HG03565 (cell line): ENCODE data around the gene ZKSCAN4.

Experiments
- ATAC-seq: cut with Tn5 transposase; IDR thresholded peaks from one replicate; pipeline ENCODE4 v1.9.1; 2021; ENCODE audit warnings: mild to moderate bottlenecking, moderate library complexity; ENCODE audit not compliant: unreplicated experiment

The ZKSCAN4 gene

DNA sequence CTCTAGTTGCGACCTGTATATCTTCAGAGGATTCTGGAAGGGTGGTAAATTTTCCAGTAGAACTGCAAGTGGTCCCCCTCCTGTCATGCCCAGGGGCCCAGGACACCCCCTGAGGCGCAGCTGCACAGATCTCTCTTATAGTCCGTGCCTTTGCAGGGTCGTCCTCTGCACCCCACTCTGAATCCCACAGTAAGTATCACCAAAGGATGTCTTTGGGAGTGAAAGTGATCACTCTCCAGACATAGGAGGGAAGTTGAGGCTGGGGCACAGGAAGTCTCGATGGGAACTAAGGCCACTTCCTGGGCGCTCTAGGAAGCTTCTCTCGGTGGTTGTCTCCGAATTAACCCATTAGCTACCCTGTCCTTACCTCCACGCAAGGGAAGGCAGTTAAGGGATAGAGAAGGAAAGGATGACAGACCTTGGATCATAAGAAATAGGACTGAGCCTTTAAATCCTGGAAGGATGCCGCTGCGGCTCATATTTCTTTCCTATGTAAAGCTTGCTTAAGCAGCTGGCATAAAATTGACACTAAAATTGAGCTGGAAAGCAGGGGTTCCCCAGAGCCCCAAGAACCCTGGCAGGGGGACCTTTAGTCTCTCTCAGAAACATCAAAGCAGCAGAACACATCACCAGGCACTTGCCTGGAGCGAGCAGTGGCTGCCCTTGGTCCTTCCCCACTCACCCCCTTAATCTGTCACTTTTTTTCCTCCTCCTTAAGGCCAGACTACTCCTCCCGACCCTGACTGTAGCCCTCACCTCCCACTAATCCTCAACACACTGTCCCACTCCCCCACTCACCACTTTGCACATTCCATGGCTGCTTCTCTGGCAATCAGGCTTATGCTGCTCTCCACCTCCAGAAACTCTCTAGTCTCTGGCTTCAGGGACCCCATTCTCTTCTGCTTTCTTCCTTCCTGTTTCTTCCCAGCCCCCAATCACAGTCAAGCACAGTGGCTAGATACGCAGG, at the start of gene ZKSCAN4:
Gene ZKSCAN4 (minus strand): TSS at position 261 of the 967 bp plus-strand sequence. CDS start 289 bp downstream, outside the sequence.
- peak; percentile 69 for ATAC-seq

DNA sequence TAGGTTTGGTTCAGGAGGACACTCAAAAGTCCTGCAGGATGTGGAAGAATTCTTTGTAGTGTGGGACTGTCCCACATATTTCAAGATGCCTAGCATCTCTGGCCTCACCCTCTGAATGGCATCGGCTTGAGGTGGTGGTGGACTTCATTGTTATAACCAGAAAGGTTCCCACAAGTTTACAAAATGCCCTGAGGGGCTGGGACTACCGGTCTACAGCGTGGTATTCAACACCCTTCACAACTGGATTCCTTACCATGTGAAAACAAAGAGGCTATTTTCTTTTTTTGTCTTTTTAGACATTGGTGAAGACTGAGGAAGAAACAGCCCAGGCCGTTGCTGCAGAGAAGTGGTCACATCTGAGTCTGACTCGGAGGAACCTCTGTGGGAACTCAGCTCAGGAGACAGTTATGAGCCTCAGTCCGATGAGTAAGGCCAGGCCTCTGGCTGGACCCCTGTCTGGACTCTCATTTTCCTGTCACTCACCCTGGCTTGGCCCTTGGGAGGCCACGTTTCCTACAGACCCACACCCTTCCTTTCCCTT, 44.5 kb upstream of the ZKSCAN4 start:
- no peak for ATAC-seq

DNA sequence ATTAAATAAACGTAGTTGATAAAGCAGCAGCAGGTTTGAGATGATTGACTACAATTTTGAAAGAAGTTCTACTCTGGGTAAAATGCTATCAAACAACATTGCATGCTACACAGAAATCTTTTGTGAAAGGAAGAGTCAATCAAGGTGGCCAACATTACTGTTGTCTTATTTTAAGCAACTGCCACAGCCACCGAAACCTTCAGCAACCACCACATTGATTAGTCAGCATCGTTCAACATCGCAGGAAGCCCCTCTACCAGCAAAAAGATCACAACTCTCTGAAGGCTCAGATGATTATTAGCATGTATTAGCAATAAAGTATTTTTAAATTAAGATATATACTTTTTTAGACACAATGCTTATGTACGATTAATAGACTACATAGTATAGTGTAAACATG, 43.3 kb upstream of the ZKSCAN4 start:
- ATAC-seq: no peak

DNA sequence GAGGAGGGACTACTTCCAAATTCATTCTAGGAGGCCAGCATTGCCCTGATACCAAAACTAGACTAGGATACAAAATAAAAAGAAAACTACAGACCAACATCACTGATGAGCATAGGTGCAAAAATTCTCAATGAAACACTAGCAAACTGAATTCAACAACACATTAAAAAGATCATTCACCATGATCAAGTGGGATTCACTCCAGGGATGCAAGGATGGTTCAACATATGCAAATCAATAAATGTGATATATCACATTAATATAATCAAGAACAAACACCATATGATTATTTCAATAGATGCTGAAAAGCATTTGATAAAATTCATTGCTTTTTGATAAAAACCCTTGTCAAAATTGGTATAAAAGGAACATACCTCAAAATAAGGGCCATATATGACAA, 39.5 kb upstream of the ZKSCAN4 start:
- ATAC-seq: no peak

GRCh38 chr6:28282926-28283325, 30.9 kb upstream of the ZKSCAN4 start:
- ATAC-seq: no peak

- no peak for ATAC-seq
Measured at GRCh38 chr6:28281288-28282064, 29.4 kb upstream of the ZKSCAN4 start, which contains the start of gene PGBD1. PGBD1 (plus strand) TSS chr6:28281572; CDS start chr6:28283814, 2,242 bp downstream.

DNA sequence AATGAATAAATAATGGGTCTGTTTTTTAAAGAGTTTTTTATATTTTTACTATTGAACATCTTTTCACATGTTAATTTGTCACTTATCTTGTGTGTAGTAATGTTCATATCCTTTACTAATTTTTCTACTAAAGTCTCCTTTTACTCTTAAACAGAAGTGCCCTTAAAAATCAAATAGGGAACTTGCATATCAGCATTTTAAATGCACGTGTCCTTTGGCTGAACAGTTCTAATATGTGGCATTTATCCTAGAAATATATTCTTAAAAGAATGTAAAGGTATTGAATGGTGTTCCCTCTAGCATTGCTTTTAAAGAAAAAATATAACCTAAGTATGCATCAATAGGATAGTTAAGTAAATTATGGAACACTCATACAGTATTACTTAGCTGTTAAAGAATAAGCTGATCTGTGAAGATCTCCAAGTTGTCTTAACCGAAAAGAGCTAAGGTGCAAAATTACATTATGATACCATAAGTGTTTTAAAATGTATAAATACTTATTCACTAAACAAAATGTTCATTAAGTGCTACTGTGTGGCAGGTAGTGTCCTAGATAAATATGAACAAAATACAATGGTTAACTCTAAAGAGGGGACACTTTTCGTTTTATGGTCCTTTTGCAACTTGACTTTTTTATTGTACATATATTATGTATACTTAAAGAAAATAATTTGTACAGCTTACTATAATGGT, 28.7 kb upstream of the ZKSCAN4 start:
- ATAC-seq: no peak

- no peak for ATAC-seq
Measured at GRCh38 chr6:28277746-28278145, 25.7 kb upstream of the ZKSCAN4 start.

- ATAC-seq: no peak
Measured at GRCh38 chr6:28274888-28275287, 22.8 kb upstream of the ZKSCAN4 start.

DNA sequence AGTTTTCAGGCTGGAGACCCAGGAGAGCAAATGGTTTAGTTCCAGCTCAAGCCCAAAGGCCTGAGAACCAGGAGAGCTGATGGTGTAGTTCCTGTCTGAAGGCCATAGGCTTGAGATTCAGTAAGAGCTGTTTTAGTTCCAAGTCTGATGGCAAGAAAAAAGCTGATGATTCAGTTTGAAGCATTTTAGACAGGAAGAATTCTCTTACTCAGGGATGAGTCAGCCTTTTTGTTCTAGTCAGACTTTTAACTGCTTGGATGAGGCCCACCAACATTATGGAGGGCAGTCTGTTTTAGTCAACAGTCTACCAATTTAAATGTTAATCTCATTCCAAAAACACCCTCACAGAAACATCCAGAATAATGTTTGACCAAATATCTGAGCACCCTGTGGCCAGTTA, 17.4 kb upstream of the ZKSCAN4 start:
- ATAC-seq: no peak

DNA sequence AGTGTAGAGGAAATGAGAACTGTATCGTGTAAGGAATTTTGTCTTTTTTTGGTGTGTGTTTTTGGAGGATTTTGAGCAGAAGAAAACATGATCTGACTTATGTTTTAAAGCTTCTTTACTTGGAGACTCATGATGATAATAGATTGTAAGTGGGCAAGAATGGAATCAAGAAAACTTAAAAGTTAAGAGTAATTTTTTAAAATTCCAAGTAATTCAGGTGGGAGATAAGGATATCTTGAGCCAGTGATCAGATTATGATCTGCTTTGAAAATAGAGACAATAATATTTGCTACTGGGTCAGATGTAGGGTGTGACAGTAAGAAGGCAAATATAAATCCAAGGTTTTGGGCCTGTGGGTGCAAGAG, 15.6 kb upstream of the ZKSCAN4 start:
- no peak for ATAC-seq

- ATAC-seq: peak; percentile 76
Measured at GRCh38 chr6:28266962-28267694, 15.1 kb upstream of the ZKSCAN4 start, which contains the start of gene ZSCAN26. ZSCAN26 (plus strand) TSS chr6:28267143; CDS start chr6:28271920, 4,777 bp downstream.

DNA sequence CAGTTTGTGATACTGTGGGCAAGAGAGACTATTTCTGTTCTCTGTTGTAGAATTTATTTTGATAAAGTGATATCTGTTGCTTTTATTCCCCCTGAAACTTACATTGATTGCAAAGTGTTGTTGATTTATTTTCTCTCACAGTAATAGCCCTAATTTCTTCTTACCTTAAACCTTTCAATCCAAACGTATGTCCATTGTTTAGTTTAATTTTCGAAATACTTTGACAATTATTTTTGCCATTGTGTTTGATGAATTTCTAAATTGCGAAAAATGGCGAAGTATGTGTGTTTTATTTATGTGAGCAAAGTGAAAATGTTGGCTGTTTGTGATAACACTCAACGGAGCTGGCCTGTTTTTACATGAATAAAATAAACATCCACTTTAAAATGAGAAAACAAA, 14.5 kb upstream of the ZKSCAN4 start:
- ATAC-seq: no peak

DNA sequence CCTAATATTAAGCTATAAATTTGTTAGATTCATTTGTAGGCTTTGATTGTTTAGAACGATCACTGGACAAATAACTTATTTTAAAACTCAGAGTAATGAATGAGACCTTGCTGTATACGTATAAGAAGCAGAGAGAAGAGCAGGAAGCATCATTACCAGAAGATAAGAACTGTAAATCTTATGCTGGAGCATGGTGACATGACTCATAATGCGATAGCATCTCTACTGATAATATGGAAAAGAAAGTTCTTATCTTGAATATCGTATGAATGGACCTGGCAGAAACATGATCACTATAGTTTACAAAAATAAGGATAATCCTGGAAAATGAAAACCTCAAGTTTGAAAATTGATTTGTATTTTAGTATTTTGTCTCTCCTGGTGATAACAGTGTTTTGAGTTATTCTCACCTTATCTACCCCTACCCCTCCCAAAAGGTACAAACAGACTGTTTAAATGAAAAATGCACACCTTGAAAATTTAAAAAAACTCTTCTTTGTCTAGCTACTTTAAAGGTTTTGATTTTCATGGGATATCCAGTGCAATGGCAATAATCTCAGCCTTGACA, 12.8 kb upstream of the ZKSCAN4 start:
- ATAC-seq: no peak

DNA sequence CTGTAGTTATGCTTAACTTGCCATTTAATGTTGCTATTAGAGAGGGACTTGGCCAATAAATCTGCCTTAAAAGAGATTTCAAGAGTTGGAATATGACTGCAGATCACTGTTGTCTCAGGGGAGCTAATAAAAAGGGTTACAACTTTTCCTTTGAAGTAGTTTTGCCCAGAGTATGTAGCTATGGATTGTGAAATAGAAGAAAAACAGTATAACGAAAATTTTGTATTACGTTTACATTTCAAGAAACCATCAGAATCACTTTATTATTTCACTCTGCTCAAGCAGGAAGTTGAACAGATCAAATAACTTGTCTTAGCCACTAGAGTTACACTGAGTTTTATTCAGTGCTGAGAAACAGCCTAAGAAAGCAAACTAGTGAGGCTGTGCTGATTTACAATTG, 11.9 kb upstream of the ZKSCAN4 start:
- no peak for ATAC-seq

- ATAC-seq: no peak
Measured at GRCh38 chr6:28258877-28259777, 7.1 kb upstream of the ZKSCAN4 start, which contains the start of gene NKAPL. NKAPL (plus strand) TSS chr6:28259297; CDS start chr6:28259372, 75 bp downstream.

DNA sequence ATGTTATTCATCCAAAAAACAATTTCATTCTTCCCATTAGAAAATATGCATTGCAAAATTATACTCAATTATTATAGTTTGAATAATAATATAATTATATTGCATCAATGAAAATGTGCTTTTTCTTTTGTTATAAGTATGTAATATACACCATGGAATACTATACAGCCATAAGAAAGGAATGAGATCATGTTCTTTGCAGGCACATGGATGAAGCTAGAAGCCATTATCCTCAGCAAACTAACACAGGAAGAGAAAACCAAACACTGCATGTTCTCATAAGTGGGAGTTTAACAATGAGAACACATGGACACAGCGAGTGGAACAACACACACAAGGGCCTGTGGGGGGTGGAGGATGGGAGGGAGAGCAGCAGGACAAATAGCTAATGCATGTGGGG, 5.0 kb upstream of the ZKSCAN4 start:
- ATAC-seq: no peak

DNA sequence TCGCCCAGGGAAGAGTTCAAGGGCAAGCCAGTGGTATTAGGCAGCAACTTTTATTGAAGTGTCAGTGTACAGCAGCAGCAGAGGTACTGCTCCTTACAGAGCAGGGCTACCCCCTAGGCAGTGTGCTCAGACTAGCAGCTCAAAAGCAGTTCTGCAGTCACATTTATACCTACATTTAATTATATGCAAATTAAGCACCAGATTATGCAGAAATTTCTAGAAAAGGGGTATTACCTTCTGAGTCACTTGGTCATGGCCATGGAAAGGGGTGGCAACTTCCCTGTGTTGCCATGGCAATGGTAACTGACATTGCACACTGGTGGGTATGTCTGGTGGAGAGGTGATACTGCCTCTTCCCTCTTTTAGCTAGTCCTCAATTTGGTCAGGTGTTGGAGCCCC, 2.1 kb upstream of the ZKSCAN4 start:
- ATAC-seq: no peak

DNA sequence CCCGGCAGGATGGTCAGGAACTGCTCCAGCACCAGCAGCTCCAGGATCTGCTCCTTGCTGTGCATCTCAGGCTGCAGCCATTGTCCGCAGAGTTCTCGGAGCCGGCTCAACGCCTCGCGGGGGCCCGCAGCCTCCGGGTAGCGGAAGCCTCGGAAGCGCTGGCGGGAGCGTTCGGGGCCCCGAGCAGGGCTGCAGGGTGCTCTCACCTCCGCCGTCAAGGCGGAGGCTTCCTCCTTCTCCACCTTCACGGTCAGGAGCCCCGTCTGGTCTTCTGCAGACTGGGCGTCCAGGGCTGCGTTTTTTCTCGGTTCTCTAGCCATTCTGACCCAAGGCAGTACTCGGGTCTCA, 434 bp downstream of the ZKSCAN4 start:
- ATAC-seq: peak; percentile 15
